Ishikawa (cell line): ENCODE data around the gene IFI16.

Source experiments
- EP300 ChIP-seq: IDR thresholded peaks from 2 replicates; pipeline ENCODE4 v1.6.1; 2012; ENCODE audit warnings: borderline replicate concordance
- TCF12 ChIP-seq: IDR thresholded peaks from 2 replicates; pipeline ENCODE4 v1.6.1; 2012; ENCODE audit warnings: low read depth

DNA sequence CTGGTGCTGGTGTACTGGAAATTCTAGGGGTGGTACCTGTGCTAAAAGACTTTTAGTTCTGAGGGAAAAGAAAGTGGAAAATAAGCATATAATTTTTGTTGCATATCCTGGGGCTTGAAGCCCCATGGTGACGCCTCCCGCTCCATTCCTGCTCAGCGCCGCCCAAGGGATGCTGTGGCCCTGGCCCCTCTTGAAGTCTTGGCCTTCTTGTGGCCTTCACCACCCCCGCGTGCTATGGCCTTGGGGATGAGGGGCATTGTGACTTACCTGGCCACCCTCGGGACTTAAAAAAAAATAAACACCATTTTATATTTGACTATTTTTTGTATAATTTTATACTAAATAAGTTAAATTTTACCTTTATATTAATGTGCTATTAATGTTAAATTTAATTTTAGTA is 15.3 kb downstream of the IFI16 start:
- TF ChIP-seq TCF12 (no peak), EP300 (no peak)
